Measurements from ENCODE around the gene ZNF33B.
"Not testable (repeated sequence)": the region's sequence is repeated elsewhere in the genome, so short reads cannot be mapped to it uniquely, and the experiment has no call there.

Gene ZNF33B

GRCh38 chr10:42615419-42615818 lies 23.0 kb downstream of the ZNF33B start:
- no peak for DNase-seq

- DNase-seq = no peak
Observed at GRCh38 chr10:42609872-42610271, 28.5 kb downstream of the ZNF33B start.

GRCh38 chr10:42598249-42598873 lies 40.0 kb downstream of the ZNF33B start:
- DNase-seq = no peak

GRCh38 chr10:42596196-42596595 lies 42.2 kb downstream of the ZNF33B start:
- no peak for DNase-seq

- no peak for DNase-seq
Observed at GRCh38 chr10:42594246-42594650, 44.1 kb downstream of the ZNF33B start.

GRCh38 chr10:42593284-42593683 lies 45.1 kb downstream of the ZNF33B start:
- DNase-seq = no peak

GRCh38 chr10:42583828-42584227 lies 54.5 kb downstream of the ZNF33B start:
- DNase-seq = no peak

- no peak for DNase-seq
Observed at GRCh38 chr10:42578019-42578418, 60.4 kb downstream of the ZNF33B start.

GRCh38 chr10:42576338-42576737 lies 62.0 kb downstream of the ZNF33B start:
- DNase-seq = peak in 8 of 56 donors; percentile 3 to 42 (median 23)

GRCh38 chr10:42574336-42574735 lies 64.0 kb downstream of the ZNF33B start:
- no peak for DNase-seq

- DNase-seq = no peak
Observed at GRCh38 chr10:42556931-42557330, 81.4 kb downstream of the ZNF33B start.

- DNase-seq = not testable (repeated sequence)
Observed at GRCh38 chr10:42553576-42553975, 84.8 kb downstream of the ZNF33B start.

GRCh38 chr10:42553064-42553407 lies 85.3 kb downstream of the ZNF33B start:
- DNase-seq = peak in 6 of 56 donors; percentile 50 to 79 (median 60)

GRCh38 chr10:42552188-42553063 lies 85.9 kb downstream of the ZNF33B start:
- peak; percentile 51 to 99 (median 94) for DNase-seq

GRCh38 chr10:42551582-42552187 lies 86.7 kb downstream of the ZNF33B start:
- peak in 3 of 56 donors; percentile 12 to 34 (median 20) for DNase-seq

- DNase-seq = no peak
Observed at GRCh38 chr10:42549851-42550250, 88.5 kb downstream of the ZNF33B start.

- no peak for DNase-seq
Observed at GRCh38 chr10:42548254-42548653, 90.1 kb downstream of the ZNF33B start.

- DNase-seq = no peak
Observed at GRCh38 chr10:42544945-42545344, 93.4 kb downstream of the ZNF33B start.

- DNase-seq = peak in 15 of 56 donors; percentile 1 to 26 (median 16)
Observed at GRCh38 chr10:42543840-42544372, 94.5 kb downstream of the ZNF33B start.
